Measurements from ENCODE around the gene STAG2. TPM values are rescaled to one million over a fixed set of nuclear protein-coding genes. Genes with fewer than 3 reads are reported as not detected.
"Not testable (repeated sequence)": the region's sequence is repeated elsewhere in the genome, so short reads cannot be mapped to it uniquely, and the experiment has no call there.

The STAG2 gene
- total RNA-seq (2014; rRNA removed; shearing (Covaris generic)): 2.8 and 2.9 TPM in 2 replicates

- peak; percentile 88 for DNase-seq (ENCODE audit: low spot score)
Measured at GRCh38 chrX:123961268-123962005, at the start of gene STAG2. Gene STAG2 (plus strand): TSS chrX:123961706. CDS start chrX:124022628, 60,922 bp downstream.

DNA sequence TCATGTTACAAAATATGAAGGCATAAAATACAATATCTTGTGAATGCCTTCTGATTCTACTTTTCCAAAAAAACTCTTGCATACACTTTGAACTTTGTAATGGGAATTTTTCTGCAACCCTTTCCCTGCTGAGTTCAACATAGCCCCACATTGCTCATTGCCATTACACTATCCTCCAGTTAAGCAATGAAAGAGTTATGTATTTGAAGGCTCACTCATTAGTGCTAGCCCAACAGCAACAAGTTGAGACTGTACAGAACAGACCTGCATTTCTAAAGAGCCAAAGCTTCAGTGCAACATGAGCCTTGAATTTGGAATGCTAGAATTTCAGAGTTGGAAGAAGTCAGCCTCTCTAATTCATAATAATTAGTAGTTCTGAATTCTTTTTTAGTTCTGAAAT is 44.4 kb upstream of the STAG2 start:
- DNase-seq (ENCODE audit: low spot score): no peak

DNA sequence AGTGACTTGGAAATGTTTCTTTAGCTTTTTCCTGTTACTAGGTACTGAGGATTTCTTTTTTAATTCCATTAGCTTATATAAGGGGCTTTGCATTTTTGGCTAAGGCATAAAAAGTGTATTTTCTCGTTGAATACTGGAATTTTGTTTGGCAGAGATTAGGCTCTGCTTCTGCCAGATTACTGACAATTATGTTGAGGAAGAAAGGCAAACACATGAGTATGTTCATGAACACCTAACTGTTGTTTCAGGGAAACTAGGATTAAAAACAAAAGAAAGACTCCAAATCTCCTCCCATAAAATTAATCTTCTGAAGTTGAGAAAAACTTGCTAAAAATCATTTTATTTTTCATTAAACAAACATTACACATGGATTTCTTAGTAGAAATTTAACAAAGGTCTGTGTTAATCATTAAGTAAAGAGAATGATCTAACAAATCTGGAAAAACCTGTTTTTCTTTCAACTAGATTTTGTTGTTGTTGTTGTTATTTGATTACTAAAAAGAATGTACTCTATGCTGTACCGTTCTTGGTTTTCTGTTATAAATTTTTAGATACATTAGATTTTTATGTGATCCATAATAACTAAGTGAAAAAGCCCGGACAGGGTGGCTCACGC is 43.3 kb upstream of the STAG2 start:
- no peak for DNase-seq (ENCODE audit: low spot score)

DNA sequence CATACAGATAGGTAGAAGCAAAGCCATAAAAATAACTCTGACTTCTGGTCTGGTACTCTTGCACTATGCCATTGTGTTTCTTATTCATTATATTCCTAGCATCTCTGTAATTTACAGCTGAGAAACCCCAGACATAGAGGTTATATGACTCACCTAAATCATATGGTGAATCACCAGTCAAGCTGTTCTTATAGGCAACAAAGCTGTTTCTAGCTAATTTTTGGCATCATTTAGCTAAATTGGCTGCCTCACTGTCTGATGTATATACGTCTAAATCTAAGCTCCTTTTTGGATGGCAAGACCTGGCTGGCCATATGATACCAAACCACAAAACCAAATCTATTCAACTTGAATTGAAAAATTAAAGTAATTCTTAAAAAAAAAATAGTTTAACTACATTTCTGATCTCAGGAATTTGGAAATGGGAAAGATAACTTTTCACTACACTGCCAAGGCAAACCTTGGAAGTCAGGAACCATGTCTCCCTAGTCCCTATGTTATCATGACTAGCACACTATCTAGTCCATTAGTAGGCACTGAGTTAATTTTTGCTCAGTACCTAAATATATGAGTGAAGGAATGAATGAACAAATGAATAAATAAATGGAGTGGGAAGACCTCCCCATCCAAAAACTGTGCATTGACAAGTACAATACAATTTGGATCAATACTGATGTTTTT is 41.3 kb upstream of the STAG2 start:
- DNase-seq (ENCODE audit: low spot score): peak; percentile 37

GRCh38 chrX:123923211-123923610 is 38.3 kb upstream of the STAG2 start:
- no peak for DNase-seq (ENCODE audit: low spot score)

- DNase-seq (ENCODE audit: low spot score): no peak
Measured at GRCh38 chrX:123924186-123924585, 37.3 kb upstream of the STAG2 start.

DNA sequence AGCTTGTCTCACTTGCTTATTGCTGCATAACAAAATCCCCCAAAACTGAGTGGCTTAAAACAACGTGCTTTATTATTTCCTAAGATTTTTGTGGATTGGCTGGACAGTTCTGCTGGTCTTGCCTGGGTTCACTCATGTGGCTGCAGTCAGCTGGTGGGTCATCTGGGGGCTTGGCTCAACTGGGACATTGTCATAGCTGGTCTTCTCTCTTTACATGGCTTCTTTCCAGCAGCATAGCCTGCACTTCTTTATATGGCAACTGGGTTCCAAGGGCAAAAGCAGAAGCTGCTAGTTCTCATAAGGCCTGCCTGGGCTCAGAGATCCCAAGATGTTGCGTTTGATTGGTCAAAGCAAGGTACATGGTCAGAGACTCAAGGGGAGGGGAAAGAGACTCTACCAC is 33.7 kb upstream of the STAG2 start:
- no peak for DNase-seq (ENCODE audit: low spot score)

- DNase-seq (ENCODE audit: low spot score): not testable (repeated sequence)
Measured at GRCh38 chrX:123932055-123932454, 29.5 kb upstream of the STAG2 start.

GRCh38 chrX:123943074-123943473 is 18.4 kb upstream of the STAG2 start:
- no peak for DNase-seq (ENCODE audit: low spot score)

- DNase-seq (ENCODE audit: low spot score): no peak
Measured at GRCh38 chrX:123943488-123943887, 18.0 kb upstream of the STAG2 start.

GRCh38 chrX:123949846-123950245 is 11.7 kb upstream of the STAG2 start:
- DNase-seq (ENCODE audit: low spot score): no peak

DNA sequence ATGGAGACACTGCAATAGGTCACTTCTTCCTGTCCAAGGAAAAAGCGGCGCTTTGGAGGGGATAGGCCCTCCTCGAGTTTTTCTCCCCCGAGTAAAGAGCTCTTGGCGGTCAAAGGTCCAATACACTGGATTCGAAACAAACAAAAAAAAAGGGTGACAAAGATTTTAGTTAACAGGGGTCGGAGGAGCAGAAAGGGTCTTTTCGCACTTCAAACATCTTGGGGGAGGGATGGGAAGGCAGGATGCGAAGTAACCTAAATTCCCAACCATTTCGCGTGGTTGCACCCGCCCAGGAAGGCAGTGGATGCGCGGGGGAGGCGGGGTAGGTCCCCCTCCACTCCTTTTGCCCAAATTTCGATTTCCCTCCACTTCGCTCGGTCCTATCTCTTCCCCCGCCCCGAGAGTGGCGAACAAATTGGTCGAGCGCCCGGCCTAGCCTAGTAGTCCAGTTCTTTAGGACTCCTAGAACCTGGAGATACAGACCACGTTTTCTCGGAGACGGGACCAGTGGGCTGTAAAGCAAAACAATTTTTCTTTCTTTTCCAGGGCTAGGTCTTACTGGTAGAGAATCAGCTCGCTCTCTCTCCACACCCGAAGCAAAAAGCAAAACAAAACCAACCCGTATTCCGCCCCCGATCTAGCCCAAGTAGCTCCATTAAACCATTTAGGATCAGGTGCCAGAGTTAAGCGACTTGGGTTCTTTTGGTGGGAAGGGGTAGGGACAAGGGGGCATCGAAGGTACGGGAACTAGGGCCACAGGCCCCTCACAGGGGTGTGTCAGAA is 2.0 kb upstream of the STAG2 start:
- peak; percentile 20 for DNase-seq (ENCODE audit: low spot score)

DNA sequence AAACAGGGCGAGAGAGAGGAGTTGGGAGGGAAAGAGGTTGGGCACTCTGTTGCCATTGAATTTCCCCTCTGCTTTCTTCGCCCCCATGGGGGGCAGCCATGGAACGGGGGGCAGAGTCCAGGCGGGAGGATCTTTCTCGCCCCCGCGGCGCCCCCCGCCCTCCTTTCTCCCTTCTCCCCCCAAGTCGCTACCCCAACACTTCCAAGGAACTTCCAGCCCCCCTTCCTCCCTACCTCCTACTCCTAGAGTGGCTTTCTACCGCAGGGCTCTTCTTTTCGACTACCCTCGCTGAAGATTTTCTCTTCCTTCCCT is 594 bp upstream of the STAG2 start:
- DNase-seq (ENCODE audit: low spot score): no peak

DNA sequence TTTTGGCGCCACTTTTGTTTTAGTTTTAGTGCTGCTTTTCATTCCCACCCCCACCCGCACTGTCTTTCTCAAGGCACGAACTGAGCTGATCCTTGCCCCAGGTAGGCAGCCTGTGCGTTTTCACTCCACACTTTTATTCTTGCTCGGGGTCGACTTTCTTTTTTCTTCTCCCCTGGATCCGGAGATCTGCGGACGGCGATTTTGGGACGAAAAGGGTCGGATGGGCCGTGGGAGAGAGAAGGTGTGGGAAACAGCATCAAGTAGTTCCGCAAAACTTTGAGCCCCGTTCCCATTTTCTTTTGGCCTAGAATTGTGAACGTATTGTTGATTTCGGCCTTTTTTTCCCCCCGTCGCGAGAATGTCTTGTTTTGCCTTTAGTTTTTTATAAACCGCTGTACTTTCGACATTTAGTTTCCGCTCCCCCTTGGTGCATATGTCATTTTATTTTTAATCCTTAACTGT is 531 bp downstream of the STAG2 start:
- DNase-seq (ENCODE audit: low spot score): peak; percentile 25

DNA sequence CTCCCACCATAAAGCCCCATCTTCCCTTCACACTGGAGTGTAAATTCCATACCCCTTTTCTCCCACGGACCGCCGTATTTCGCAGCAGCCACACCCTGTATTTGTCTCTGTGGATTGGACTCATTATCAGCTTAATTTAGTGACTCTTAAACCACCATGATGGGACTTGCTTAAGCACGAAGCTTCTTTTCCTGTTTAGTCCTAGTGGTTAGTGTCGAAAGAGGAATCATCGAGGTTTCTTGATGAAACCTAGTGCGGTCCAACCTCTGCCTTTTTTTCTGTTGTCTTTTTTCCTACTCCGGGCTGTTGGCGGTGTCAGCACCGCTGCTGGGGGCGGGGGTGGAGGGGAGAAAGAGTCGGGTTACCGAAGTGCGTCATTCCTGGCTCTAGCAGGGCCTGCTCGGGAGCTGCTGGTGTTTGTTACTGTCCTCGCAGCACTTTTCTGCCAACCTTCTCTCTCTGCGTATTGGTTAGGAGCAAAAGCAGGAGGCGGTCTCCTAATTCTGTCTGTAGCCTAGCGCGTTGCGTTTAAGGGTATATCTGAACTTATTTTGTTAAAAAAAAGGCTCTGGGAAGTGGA is 1.4 kb downstream of the STAG2 start:
- DNase-seq (ENCODE audit: low spot score): peak; percentile 95

GRCh38 chrX:123964156-123964834 is 2.8 kb downstream of the STAG2 start:
- no peak for DNase-seq (ENCODE audit: low spot score)

DNA sequence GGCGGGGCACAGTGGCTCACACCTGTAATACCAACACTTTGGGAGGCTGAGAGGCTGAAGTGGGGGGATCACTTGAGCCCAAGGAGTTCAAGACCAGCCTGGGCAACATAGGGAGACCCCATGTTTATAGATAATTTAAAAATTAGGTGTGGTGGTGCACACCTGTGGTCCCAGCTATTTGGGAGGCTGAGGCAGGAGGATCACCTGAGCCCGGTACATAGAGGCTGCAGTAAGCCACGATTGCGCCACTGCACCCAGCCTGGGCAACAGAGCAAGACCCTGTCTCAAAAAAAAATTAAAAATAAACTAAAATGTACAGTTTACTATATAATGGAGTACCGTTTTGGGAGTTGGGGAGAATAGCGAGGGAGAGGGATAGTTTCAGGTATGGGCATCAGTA is 4.2 kb downstream of the STAG2 start:
- DNase-seq (ENCODE audit: low spot score): no peak

DNA sequence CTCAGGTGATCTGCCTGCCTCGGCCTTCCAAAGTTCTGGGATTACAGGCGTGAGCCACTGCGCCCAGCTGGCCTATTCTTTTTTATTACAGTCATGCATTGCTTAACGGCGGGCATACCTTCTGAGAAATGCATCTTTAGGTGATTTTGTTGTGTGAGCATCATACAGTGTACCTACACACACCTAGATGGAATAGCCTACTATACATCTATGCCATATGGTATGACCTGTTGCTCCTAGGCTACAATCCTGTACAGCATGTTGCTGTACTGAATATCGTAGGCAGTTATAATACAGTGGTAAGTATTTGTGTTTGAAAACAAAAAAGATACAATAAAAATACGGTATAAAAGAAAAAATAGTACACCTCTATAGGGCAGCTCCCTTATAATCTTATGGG is 6.0 kb downstream of the STAG2 start:
- no peak for DNase-seq (ENCODE audit: low spot score)

- no peak for DNase-seq (ENCODE audit: low spot score)
Measured at GRCh38 chrX:123968383-123969050, 7.0 kb downstream of the STAG2 start.

GRCh38 chrX:123971982-123972381 is 10.5 kb downstream of the STAG2 start:
- no peak for DNase-seq (ENCODE audit: low spot score)

- DNase-seq (ENCODE audit: low spot score): no peak
Measured at GRCh38 chrX:123973921-123974320, 12.4 kb downstream of the STAG2 start.

All from H4 (cell line).